NCI-H1105 treated with DMSO at 0.1 percent for 48 hours (cell line): ENCODE data around the gene CHAT.

Source experiments
- DNase-seq: peaks from one replicate; lab custom pipeline; 2025; lab: John Stamatoyannopoulos, UW

The CHAT gene

DNA sequence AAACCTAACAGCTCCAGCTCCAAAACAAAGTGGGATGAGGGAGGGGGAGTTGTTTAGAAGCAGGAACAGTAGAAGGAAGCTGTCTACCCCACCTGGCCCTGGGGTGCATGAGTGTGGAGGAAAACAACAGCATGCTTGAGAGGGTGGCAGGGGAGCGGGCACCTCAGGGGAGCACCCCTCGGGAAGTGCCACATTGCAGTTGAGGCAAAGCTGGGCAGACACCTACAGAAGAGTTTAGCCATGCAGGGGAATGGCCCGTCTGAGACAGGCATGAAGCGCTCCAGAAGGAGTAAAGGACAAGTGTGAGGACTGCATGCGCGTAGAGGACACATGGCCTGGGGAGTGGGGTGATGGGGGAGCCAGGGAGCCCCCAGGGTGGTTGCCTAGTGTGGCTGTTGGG lies 18.1 kb downstream of the CHAT start:
- DNase-seq = no peak

DNA sequence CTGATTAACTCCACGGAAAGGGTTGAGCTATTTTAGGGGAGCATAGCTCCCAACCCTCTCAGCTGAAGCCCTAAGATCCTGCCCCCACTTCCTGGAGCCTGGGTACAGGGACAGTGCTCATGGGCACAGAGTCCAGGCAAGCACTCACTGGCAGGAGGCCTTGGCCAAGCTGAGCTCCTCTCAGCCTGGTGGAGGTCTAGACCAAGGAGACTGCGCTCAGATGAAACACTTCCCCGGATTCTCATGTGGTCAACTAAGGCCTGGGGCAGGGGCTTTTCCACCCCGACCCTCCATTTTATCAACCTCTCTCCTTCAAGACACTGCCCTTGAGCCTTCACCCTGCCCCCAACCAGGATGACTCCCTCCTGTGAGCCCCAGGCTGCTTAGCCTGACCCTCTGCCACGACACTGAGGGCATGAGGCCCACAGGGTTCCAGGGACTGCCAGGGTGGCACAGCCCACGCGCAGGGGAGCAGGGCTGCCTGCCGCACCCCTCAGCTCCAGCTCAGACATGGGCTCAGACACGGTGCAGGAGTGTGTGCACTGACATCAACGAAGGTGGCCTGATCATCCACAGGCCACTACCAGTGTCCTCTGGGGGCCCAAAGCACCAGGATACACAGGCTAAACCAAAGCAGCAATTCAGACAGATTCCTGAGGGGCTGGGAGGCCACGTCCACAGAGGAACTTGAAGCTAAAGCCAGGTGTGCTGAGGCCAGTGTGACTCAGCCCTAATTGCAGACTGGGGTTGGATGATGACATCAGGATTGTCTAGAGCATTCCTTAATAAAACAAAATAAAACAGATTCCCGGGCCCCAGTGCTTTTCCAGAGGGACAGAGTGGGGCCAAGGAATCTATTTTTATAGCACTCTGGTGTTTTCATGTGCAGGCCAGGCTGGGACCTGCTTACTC lies 18.8 kb downstream of the CHAT start:
- DNase-seq = no peak

DNA sequence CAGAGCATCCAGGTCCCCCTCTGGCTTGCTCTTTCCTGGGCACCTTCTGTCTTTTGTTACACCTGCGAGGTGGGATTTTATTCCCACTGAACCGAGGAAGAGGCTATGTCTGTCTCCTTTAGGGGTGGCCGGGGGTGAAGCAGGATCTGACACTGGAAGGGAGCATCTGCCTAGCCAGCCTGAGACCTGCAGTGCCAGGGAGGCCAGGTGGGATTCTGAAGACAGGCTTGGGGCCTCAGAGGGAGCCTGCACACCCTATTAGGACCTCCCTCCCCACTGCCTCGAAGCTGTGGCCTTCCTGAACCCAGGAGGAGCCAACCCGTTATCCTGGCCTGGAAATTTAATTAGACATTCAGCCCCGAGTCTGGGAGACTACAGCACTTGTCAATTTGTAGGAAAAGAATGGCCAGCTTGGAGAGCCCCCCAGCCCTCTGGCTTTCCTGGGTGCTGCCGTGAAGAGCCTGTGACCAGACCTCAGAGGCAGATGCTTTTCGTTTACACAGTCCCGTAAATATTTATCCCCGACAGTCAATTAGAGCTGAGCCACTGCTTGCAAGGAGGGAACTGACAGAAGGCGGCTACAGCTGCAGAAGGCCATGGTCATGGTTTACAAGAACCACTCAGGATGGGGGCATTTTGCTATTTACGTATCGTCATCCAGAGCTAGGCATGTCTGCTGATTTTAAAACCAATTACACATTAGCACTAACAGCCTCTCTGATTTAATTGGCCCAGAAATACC lies 19.7 kb downstream of the CHAT start:
- DNase-seq = no peak

DNA sequence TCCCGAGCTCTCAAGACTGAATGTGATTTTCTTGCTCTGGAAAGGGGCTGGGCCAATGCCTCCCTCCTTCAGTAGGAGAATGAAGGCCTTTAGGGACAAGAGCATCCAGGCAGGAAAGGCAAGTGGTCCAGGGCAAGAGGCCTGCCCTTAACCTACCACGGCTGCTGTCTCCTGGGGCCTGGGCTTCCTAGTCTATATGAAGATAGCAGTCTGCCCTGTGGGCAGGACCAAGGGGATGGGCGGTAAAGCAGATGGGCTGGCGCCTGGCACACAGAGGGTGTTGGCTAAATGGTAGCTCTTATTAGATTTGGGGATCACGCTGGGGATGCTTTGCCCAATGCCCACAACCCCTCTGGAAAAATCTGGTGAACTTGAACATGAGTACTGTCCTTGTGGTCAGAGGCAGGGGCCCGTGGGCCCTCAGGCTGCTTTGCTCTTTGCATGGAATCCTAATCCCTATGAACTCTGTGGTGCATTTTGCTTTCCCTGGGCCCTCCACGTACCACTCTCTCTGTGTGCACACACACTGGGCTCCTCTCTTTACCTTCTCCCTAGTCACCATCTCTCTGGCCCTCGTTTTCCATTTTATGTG lies 20.3 kb downstream of the CHAT start:
- no peak for DNase-seq

GRCh38 chr10:49642311-49642710 lies 28.5 kb downstream of the CHAT start:
- DNase-seq = no peak

- DNase-seq = no peak
These were observed 29.6 kb downstream of the CHAT start for GRCh38 chr10:49643241-49644034.

- DNase-seq = no peak
These were observed 30.3 kb downstream of the CHAT start for GRCh38 chr10:49644035-49644646.

DNA sequence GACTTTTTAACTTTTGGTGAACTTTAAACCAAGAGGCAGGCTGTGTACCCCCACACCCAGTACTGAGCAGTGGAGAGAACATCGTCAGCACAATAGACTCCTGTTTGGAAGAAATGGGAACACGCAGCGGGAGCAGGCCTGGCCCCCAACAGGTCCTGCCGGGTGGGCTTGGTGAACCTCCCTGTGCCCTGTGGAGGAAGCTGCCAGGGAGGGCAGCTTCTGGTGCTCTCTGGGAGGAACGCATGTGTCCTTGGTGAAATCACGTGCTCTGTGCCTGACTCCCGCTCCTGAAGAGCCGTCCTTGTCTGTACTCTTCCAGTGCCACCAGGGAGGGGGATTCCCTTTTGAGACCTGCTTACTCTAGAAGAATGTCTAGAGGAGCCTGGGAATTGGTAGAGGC lies 31.6 kb downstream of the CHAT start:
- DNase-seq = no peak

- no peak for DNase-seq
These were observed 32.3 kb downstream of the CHAT start for GRCh38 chr10:49645871-49646870.

GRCh38 chr10:49647554-49647953 lies 33.7 kb downstream of the CHAT start:
- DNase-seq = no peak

DNA sequence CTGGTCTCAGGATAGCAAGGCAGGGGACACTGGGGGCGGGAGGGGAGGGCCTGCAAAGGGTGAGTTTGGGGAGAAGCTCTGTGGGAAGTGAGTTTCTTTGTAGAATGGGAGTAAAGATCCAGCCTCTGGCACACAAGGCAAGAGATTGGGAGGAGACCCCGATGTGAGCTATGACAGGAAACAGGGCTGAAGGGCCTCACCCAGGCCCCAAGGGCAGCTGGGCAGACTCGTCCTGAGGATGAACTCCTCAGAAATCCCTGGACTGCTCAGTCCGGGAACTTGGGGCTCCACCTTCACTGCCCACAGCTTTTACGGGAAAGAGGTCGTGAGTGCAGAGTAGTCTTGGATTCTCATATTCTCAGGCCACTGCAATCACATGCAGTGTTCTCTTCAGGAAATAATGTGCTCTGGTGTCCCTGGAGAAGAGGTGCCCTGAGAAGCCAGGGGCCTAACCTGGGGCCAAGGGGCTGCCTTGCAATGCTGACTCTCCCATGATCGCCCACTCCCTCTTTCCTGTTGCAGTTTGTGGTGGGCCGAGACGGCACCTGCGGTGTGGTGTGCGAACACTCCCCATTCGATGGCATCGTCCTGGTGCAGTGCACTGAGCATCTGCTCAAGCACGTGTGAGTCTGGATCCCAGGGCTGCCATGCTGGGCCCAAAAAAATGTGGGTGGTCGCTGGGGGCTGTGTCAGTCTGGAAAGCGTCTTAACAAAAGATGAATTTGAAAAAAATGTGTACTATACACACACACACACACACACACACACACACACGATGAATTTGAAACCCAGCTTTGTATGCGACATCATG lies 34.4 kb downstream of the CHAT start:
- no peak for DNase-seq

DNA sequence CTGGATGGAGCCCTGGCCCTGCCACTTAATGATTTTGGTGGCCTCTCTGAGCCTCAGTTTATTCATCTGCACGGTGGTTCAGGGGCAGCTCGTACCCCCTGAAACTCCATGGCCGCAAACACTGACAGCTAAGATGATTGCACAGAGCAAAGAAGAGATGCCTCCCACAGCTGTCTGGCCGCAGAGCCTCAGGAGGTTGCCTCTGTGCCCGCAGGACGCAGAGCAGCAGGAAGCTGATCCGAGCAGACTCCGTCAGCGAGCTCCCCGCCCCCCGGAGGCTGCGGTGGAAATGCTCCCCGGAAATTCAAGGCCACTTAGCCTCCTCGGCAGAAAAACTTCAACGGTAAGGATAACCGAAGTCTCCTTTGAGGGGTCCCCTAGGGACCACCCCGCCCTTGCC lies 35.5 kb downstream of the CHAT start:
- DNase-seq = no peak

- no peak for DNase-seq
These were observed 36.3 kb downstream of the CHAT start for GRCh38 chr10:49649936-49650723.

DNA sequence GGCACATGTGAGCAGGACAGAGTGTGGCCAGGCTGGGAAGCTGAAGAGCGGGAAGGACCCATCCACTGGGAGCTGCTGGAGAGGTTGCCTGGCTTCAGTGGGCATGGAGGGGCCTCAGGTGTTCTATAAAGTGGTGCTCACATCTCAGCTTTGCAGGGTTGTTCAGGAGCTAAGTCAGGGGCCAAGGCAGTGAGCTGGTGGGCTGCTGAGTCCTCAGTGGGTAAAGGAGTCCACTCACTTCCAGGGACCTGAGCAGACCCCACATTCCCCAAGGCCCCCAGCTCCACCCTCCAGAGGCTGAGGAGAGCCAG lies 36.8 kb downstream of the CHAT start:
- DNase-seq = no peak

DNA sequence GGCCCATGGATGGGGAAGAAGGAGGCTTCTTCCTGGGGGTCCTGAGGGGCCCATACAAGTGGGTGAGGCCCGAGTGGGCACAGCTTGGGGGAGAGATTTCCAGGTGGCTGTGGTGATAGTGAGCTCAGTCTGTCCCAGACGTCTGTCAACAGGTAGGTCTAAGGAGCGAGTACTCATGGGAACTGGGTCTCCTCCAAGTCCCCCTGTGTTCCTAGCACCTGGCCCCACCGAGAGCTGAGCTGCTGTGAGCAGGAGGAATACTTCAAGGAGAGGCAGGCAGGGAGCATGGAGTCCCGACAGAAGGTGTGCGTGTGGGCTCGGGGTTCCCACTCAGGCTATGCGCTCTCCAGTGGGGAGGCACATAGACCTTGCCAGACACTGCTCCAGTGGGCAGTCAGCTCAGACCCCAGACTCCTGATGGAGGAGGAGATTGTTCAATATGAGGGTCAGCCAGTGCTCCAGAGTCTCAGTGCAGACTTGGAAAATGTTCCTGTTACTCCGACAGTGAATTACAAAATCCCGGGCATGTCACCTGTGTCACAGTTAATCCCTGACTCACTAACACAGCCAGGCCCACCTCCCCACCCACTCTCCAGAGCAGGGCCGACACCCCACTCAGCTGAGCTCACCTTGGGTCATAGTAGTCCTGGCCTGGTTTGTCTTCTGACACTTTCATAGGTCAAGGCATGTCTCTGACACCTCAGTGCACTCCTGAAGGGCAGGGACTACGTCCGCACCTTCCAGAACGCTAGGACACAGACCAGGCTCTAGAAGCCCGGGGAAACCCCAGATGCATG lies 37.4 kb downstream of the CHAT start:
- no peak for DNase-seq

GRCh38 chr10:49651917-49652316 lies 38.1 kb downstream of the CHAT start:
- DNase-seq = no peak

DNA sequence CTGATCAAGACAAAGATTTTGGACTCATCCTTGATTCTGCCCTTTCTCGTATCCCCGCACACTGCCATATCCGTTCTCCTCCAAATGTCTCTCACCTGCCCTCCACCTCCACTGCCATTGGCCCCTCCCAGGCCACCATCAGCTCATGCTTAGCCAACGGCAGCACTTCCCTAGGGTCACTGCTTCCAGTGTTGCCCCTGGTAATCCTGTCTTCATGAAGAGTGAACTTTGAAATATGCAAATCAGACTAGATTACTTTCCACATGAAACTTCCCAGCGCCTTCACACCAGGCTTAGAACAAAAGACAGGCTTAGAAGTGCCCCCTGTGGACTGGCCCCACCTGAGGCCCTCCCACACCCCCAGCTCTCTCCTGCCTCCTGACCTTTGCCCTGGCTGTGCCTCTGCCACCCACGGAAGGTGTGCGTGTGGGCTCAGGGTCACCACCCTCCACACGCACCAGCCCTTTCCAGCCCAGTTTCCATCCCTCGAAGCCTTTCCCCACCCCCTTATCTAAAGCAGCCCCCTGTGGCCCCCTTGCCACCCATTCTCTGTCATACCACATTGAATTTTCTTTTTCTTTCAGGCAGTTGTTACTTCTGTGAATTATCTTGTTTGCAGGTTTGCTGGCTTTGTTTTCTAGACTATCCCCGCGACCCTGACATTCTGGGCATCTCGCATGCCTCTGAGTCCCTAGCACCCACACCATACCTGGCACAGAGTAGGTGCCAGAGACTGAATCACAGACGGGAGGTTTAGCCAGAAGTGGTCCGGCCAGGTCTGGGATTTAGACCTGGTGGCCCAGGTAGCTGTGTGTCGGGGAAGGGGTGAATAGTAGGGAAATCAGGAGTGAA lies 38.8 kb downstream of the CHAT start:
- no peak for DNase-seq
